Ovary (tissue), 3 donors: ENCODE data around the gene DNAJB8.

Experiments used
- CTCF ChIP-seq, 3 donors: fragments of 450-650 bp in 2 of 3; fragments of 200-600 bp in 1 of 3; IDR thresholded peaks; one replicate each; pipeline versions ENCODE4 v1.5.1 to v1.8.0; 2016 to 2022; ENCODE audit warnings: antibody characterized with exemption in 3 of 3, mild to moderate bottlenecking in 1 of 3
- EP300 ChIP-seq: sonication (generic); formaldehyde crosslinking; IDR thresholded peaks from one replicate; pipeline ENCODE4 v1.6.1; 2017; ENCODE audit warnings: antibody characterized with exemption
- POLR2A ChIP-seq: fragments of 450-650 bp; IDR thresholded peaks from one replicate; pipeline ENCODE4 v1.6.1; 2017; ENCODE audit warnings: antibody characterized with exemption, mild to moderate bottlenecking, moderate library complexity
- donor health status: DM: no; HTN: no; CAD: no.

GRCh38 chr3:128421439-128421836 lies 45.3 kb downstream of the DNAJB8 start:
- TF ChIP-seq EP300 = no peak
- TF ChIP-seq CTCF (IDR thresholded peaks at IDR 0.05) = no peak
- TF ChIP-seq POLR2A = no peak
